NCI-H82 treated with DMSO at 0.1 percent for 48 hours (cell line): ENCODE results near the gene DIP2C.
A peak's percentile ranks its signal among the peaks of the same experiment; 100 is the strongest.
"Not testable (repeated sequence)": the region's sequence is repeated elsewhere in the genome, so short reads cannot be mapped to it uniquely, and the experiment has no call there.

ENCODE experiments used
- DNase-seq: peaks from one replicate; lab custom pipeline; 2025; ENCODE audit not compliant: unreplicated experiment; lab: John Stamatoyannopoulos, UW

Gene DIP2C

GRCh38 chr10:689452-690371 lies at the start of gene DIP2C:
TSS of gene DIP2C (minus strand) at chr10:689668. CDS start at chr10:689578, 90 bp downstream.
- DNase-seq, result peak; percentile 3

- DNase-seq, result no peak
Observed at GRCh38 chr10:734481-734880, 45.0 kb upstream of the DIP2C start.

GRCh38 chr10:733086-733485 lies 43.6 kb upstream of the DIP2C start:
- no peak for DNase-seq

GRCh38 chr10:729213-729612 lies 39.7 kb upstream of the DIP2C start:
- no peak for DNase-seq

GRCh38 chr10:728603-729002 lies 39.1 kb upstream of the DIP2C start:
- no peak for DNase-seq

- DNase-seq, result no peak
Observed at GRCh38 chr10:727162-727790, 37.8 kb upstream of the DIP2C start.

- DNase-seq, result no peak
Observed at GRCh38 chr10:725786-726185, 36.3 kb upstream of the DIP2C start.

- no peak for DNase-seq
Observed at GRCh38 chr10:725302-725701, 35.8 kb upstream of the DIP2C start.

- DNase-seq, result no peak
Observed at GRCh38 chr10:723973-724372, 34.5 kb upstream of the DIP2C start.

- no peak for DNase-seq
Observed at GRCh38 chr10:722281-723060, 33.0 kb upstream of the DIP2C start.

- DNase-seq, result no peak
Observed at GRCh38 chr10:718143-718700, 28.8 kb upstream of the DIP2C start.

GRCh38 chr10:717458-717857 lies 28.0 kb upstream of the DIP2C start:
- DNase-seq, result no peak

- DNase-seq, result no peak
Observed at GRCh38 chr10:716821-717220, 27.4 kb upstream of the DIP2C start.

- DNase-seq, result no peak
Observed at GRCh38 chr10:714214-714613, 24.7 kb upstream of the DIP2C start.

- no peak for DNase-seq
Observed at GRCh38 chr10:712575-712974, 23.1 kb upstream of the DIP2C start.

GRCh38 chr10:712089-712488 lies 22.6 kb upstream of the DIP2C start:
- DNase-seq, result no peak

GRCh38 chr10:707861-708260 lies 18.4 kb upstream of the DIP2C start:
- DNase-seq, result no peak

- no peak for DNase-seq
Observed at GRCh38 chr10:707456-707855, 18.0 kb upstream of the DIP2C start.

- no peak for DNase-seq
Observed at GRCh38 chr10:703118-703517, 13.7 kb upstream of the DIP2C start.

- DNase-seq, result not testable (repeated sequence)
Observed at GRCh38 chr10:700183-700582, 10.7 kb upstream of the DIP2C start.
